Measurements from ENCODE around the gene ITPR1. TPM values are rescaled to one million over a fixed set of nuclear protein-coding genes. Genes with fewer than 3 reads are reported as not detected.

The ITPR1 gene
- total RNA-seq, 1 donor from 2014 or later = 45.9 TPM

- DNase-seq (ENCODE audit: extremely low spot score, unreplicated experiment) = no peak
- Mint-ChIP-seq H3K27ac (peak overlapping the region; percentile 90), H3K36me3 (no peaks in the 10 kb centered on the region), H3K27me3 (peaks cover 22% of the 10 kb centered on the region), H3K9me3 (no peaks in the 10 kb centered on the region), H3K4me1 (ENCODE audit: unreplicated experiment) (peaks cover 31% of the 10 kb centered on the region), H3K4me3 (peak overlapping the region; percentile 96)
- TF ChIP-seq, protein P1, sequence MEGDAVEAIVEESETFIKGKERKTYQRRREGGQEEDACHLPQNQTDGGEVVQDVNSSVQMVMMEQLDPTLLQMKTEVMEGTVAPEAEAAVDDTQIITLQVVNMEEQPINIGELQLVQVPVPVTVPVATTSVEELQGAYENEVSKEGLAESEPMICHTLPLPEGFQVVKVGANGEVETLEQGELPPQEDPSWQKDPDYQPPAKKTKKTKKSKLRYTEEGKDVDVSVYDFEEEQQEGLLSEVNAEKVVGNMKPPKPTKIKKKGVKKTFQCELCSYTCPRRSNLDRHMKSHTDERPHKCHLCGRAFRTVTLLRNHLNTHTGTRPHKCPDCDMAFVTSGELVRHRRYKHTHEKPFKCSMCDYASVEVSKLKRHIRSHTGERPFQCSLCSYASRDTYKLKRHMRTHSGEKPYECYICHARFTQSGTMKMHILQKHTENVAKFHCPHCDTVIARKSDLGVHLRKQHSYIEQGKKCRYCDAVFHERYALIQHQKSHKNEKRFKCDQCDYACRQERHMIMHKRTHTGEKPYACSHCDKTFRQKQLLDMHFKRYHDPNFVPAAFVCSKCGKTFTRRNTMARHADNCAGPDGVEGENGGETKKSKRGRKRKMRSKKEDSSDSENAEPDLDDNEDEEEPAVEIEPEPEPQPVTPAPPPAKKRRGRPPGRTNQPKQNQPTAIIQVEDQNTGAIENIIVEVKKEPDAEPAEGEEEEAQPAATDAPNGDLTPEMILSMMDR (conservative IDR thresholded peaks at IDR 0.05) = no peak
These were observed 737 bp upstream of the ITPR1 start for GRCh38 chr3:4492208-4493013.

- Mint-ChIP-seq H3K9me3 (no peaks in the 10 kb centered on the region), H3K36me3 (peaks cover 4% of the 10 kb centered on the region), H3K4me1 (ENCODE audit: unreplicated experiment) (peaks cover 31% of the 10 kb centered on the region), H3K27me3 (peaks cover 22% of the 10 kb centered on the region), H3K27ac (peak overlapping the region; percentile 69), H3K4me3 (peak overlapping the region; percentile 96)
- DNase-seq (ENCODE audit: extremely low spot score, unreplicated experiment) = no peak
- TF ChIP-seq, protein P1 (conservative IDR thresholded peaks at IDR 0.05) = no peak
These were observed 1.1 kb downstream of the ITPR1 start for GRCh38 chr3:4493941-4494894.

GRCh38 chr3:4494895-4495264, 1.7 kb downstream of the ITPR1 start:
- no peaks in the 10 kb centered on the region for H3K9me3 Mint-ChIP-seq
- peaks cover 4% of the 10 kb centered on the region for H3K36me3 Mint-ChIP-seq
- H3K4me3 Mint-ChIP-seq = peak overlapping the region; percentile 96
- TF ChIP-seq, protein P1 (conservative IDR thresholded peaks at IDR 0.05) = no peak
- DNase-seq (ENCODE audit: extremely low spot score, unreplicated experiment) = no peak
- H3K4me1 Mint-ChIP-seq (ENCODE audit: unreplicated experiment) = peaks cover 31% of the 10 kb centered on the region
- peaks cover 22% of the 10 kb centered on the region for H3K27me3 Mint-ChIP-seq
- no peak overlapping the region for H3K27ac Mint-ChIP-seq

GRCh38 chr3:4495294-4496086, 2.3 kb downstream of the ITPR1 start:
- peaks cover 4% of the 10 kb centered on the region for H3K36me3 Mint-ChIP-seq
- no peak for DNase-seq (ENCODE audit: extremely low spot score, unreplicated experiment)
- TF ChIP-seq, protein P1 (conservative IDR thresholded peaks at IDR 0.05) = no peak
- H3K4me1 Mint-ChIP-seq (ENCODE audit: unreplicated experiment) = peaks cover 30% of the 10 kb centered on the region
- peaks cover 22% of the 10 kb centered on the region for H3K27me3 Mint-ChIP-seq
- H3K27ac Mint-ChIP-seq = no peak overlapping the region
- H3K9me3 Mint-ChIP-seq = no peaks in the 10 kb centered on the region
- peak overlapping the region; percentile 96 for H3K4me3 Mint-ChIP-seq

GRCh38 chr3:4496087-4496452, 2.9 kb downstream of the ITPR1 start:
- peaks cover 4% of the 10 kb centered on the region for H3K36me3 Mint-ChIP-seq
- peaks cover 24% of the 10 kb centered on the region for H3K4me1 Mint-ChIP-seq (ENCODE audit: unreplicated experiment)
- peak overlapping the region; percentile 9 for H3K4me3 Mint-ChIP-seq
- no peak for DNase-seq (ENCODE audit: extremely low spot score, unreplicated experiment)
- peaks cover 22% of the 10 kb centered on the region for H3K27me3 Mint-ChIP-seq
- H3K9me3 Mint-ChIP-seq = no peaks in the 10 kb centered on the region
- TF ChIP-seq, protein P1 (conservative IDR thresholded peaks at IDR 0.05) = no peak
- no peak overlapping the region for H3K27ac Mint-ChIP-seq

Data from type B pancreatic cell (in vitro differentiated cells).